ENCODE results near the gene ASTN2. TPM values are rescaled to one million over a fixed set of nuclear protein-coding genes. Genes with fewer than 3 reads are reported as not detected.

Gene ASTN2, protein sequence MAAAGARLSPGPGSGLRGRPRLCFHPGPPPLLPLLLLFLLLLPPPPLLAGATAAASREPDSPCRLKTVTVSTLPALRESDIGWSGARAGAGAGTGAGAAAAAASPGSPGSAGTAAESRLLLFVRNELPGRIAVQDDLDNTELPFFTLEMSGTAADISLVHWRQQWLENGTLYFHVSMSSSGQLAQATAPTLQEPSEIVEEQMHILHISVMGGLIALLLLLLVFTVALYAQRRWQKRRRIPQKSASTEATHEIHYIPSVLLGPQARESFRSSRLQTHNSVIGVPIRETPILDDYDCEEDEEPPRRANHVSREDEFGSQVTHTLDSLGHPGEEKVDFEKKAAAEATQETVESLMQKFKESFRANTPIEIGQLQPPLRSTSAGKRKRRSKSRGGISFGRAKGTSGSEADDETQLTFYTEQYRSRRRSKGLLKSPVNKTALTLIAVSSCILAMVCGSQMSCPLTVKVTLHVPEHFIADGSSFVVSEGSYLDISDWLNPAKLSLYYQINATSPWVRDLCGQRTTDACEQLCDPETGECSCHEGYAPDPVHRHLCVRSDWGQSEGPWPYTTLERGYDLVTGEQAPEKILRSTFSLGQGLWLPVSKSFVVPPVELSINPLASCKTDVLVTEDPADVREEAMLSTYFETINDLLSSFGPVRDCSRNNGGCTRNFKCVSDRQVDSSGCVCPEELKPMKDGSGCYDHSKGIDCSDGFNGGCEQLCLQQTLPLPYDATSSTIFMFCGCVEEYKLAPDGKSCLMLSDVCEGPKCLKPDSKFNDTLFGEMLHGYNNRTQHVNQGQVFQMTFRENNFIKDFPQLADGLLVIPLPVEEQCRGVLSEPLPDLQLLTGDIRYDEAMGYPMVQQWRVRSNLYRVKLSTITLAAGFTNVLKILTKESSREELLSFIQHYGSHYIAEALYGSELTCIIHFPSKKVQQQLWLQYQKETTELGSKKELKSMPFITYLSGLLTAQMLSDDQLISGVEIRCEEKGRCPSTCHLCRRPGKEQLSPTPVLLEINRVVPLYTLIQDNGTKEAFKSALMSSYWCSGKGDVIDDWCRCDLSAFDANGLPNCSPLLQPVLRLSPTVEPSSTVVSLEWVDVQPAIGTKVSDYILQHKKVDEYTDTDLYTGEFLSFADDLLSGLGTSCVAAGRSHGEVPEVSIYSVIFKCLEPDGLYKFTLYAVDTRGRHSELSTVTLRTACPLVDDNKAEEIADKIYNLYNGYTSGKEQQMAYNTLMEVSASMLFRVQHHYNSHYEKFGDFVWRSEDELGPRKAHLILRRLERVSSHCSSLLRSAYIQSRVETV (N-terminal part only)
- 4.4 TPM for total RNA-seq

DNA sequence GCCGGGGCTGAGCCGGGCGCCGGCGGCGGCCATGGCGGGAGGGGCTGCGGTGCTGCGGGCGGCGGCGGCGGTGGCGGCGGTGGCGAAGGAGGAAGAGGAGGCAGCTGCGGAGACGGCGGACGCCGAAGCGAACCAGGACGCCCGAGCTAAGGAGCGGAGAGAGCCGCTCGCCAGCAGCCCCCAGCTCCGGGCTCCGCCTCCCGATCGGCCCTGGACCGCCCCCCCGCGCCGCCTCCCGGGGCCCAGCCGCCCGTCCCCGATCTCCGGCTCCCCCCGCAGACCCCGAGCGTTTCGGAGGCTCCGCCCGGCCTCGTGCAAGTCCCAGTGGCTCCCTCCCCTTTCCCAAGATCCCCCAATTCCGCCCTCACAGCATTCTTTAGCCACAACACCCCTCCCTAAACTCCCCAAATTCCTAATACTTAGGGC lies at the start of gene ASTN2:
Gene ASTN2 (minus strand): TSS at position 152 of the 426 bp plus-strand sequence. CDS start 119 bp downstream, at position 33.
- no peak for DNase-seq (ENCODE audit: low spot score)

DNA sequence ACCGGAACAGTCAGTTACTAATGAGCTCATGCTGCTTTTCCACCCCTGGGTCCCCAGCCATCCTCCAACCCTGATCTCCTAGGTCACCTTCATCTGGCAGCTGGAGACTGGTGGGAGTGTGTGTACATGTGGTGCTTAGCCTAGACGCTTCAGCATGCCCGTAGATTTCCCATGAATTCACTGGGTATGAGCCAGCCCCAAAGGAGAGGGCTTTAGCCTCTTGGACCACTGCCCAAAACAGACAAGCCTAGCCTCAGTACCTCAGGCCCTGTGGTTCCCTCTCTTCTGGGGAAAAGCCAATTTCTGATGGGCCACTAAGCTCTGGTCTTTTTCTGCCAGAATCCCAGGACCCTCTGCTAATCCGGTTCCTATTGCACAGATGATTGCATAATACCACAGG lies 48.0 kb upstream of the ASTN2 start:
- DNase-seq (ENCODE audit: low spot score): no peak

DNA sequence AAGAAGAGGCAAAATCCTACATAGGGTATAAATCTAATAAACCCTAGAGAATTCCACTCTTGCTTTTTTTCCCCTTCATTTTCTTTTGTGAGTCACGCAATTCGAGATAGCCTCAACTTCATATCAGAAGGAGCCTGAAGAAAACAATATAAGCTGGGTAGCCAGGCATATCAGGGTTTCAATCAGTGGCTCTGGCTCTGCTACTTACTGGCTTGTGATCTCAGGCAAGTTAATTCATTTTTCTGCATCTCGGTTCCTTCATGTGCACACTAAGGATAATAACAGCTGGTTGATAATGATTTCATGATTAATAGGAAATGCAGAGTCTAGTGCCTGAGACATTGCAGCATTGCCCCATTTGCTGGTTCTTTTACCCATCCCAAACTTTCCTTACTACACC lies 46.5 kb upstream of the ASTN2 start:
- no peak for DNase-seq (ENCODE audit: low spot score)

DNA sequence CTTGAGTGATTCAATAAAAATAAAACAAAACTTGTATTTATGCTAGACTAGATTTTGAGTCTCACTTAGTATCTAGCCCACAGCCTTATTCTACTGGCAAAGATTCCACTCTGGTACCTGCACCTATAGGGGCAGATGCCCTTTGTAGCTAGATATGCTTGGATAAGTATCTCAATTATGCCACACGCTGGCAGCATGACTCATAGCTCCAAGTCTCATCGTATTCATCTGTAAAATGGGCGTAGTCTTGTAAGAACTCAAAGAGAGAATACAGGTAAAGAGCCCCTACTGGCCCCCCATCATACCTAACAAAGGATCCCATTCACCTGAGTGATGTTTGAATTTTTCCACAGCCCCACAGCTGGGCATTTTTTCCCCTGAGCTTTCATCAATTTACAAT lies 45.9 kb upstream of the ASTN2 start:
- no peak for DNase-seq (ENCODE audit: low spot score)

DNA sequence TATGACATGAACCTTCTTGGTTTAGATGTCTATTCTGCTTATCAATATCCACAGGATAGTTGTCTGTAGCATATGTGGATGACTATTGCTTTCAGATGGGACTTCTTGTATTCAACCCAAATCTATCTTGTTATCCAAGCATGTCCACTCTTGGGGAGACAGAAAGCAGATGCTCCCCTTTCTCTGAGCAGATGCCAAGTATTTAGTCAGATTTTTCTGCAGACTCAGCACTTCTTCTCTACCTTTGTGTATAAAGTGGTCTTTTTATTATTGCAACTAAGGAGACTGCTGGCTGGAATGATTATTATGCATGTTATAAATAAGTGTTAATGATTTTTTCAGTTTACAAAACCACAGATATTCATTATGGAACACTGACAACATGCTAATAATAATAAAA lies 45.1 kb upstream of the ASTN2 start:
- no peak for DNase-seq (ENCODE audit: low spot score)

DNA sequence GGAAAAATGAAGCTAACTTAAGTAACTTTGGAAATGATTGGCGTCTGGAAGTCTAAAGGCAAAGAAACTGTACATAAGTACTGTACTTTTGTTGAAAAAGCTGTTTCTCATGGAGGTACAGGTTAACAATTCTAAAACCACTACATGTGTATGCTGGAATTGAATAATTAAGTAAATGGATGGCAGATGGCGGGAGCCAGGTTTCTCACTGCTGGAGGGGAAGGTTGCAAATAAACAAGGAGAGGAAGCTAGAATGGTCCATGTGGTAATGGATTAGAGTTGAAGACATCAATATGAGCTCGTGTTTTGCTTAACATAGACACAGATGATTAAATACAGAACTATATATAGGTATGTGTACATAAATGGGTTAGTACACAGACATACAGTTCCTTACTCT lies 43.2 kb upstream of the ASTN2 start:
- no peak for DNase-seq (ENCODE audit: low spot score)

DNA sequence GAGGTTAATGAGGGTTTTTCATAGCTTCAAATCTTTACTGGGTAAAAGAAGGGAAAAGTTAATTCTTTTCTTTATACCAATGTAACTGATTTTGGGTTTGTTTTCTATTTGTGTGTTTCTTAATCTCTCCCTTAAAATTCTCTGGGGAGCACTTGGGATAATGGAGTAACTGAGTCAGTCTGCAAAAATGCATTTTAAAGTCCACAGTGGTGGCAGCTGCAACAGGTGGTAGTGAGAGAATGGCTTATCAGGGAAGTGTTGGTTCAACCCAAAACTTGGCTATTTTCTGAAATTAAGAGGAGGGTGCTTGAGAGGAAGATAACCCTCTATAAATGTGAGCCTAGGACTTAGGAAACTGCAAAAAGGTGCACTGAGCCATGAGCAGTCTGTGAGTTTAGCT lies 39.9 kb upstream of the ASTN2 start:
- DNase-seq (ENCODE audit: low spot score): no peak

DNA sequence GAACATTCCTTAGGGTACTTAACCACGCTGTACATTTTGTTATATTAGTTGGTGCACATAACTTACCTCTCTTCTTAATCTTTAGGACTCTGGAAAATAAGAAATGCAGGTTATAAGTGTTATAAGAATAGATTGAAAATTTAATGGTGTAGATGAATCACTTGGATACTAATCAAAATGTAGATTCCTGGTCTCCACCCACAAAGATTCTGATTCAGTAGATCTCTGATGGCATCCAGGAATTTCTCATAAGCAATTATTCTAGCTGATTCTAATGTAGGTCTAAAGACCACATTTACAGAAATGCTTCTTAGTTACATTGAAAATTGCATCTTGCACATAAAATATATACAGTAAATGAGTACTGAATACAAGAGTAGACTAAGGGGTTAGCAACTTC lies 38.9 kb upstream of the ASTN2 start:
- no peak for DNase-seq (ENCODE audit: low spot score)

DNA sequence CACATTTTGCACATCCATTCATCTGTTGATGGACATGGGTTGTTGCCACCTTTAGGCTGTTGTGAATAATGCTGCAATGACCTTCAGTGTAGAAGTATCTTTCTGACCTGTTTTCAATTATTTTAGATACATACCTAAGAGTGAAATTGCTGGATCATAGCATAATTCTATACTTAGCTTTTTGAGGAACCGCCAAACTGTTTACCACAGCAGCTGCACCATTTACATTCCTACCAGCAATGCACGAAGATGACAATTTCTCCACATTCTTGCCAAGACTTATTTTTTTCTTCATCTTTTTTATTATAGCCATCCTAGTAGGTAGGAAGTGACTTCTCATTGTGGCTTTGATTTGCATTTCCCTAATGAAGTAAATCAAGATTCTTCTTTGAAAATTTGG lies 36.5 kb upstream of the ASTN2 start:
- DNase-seq (ENCODE audit: low spot score): no peak

DNA sequence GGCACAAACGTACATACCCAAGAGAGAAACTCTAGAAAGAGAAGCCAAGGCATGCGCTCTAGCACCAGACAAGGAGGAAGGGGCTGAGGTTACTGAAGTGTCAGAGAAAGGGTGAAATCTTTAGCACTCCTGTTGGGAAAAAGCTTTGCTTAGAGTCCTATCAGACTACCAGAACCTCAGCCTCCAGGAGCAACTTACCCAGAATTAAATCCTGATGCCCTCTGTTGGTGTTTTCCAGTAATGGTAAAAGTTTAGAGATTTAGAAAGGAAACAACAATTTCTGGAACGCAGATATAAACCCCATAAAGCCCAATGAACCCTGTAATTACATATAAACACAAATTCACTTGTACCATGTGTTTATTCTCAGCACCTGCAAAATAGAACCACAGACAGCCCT lies 33.2 kb upstream of the ASTN2 start:
- no peak for DNase-seq (ENCODE audit: low spot score)

DNA sequence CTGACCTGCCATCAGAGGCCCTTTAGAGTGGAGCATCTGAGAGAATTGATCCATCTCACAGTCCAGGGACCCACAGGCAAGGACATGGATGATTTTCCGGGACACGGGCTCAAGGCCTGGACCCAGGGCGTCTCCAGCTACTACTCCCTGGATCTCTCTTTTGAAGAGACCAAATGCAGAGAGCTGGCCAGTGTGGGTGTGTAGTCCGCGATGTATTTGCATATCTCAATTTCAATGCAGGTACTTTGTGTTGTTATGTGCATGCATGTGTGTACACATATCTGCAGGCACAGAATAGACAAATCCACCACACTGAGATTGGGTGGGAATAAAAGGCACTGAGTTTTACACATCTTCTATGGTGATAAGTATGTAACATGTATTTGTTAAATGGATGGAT lies 30.8 kb upstream of the ASTN2 start:
- DNase-seq (ENCODE audit: low spot score): no peak

DNA sequence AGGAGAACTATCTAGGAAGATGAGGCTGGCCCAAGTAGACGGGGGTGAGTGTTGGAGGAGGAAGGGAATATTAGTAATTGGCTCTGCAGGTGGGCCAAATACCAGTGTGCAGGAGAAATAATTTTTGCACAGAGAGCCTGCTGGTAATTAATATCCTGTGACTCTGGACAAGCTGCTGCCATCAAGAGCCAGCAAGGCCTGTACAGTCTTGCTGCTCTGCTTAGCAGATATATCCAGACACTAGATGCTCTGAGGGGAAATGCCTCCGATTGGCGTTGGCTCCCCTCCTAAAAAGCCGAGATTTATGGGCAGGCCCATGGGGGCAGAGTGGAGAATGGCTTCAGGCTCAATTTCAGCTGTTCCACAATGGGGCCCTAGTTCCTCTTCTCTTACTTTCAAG lies 29.6 kb upstream of the ASTN2 start:
- DNase-seq (ENCODE audit: low spot score): no peak

DNA sequence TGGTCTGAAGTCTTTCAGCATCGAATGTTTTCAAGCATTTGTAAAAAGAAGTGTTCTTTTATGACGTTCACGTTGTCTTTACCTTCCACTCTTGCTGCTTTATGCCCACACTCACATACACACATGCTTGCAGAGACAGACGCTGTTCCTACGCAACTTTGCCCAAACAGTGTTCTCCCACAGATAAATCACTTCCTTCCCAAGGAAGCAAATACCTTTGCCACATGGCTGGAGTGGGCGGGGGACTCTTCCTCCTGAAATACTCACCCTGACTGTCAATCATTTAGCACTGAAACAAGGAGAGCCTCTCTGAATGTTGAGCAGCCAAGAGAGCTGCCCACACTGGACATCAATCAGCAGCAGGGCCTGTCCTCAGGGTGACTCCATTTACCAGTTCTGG lies 22.4 kb upstream of the ASTN2 start:
- no peak for DNase-seq (ENCODE audit: low spot score)

DNA sequence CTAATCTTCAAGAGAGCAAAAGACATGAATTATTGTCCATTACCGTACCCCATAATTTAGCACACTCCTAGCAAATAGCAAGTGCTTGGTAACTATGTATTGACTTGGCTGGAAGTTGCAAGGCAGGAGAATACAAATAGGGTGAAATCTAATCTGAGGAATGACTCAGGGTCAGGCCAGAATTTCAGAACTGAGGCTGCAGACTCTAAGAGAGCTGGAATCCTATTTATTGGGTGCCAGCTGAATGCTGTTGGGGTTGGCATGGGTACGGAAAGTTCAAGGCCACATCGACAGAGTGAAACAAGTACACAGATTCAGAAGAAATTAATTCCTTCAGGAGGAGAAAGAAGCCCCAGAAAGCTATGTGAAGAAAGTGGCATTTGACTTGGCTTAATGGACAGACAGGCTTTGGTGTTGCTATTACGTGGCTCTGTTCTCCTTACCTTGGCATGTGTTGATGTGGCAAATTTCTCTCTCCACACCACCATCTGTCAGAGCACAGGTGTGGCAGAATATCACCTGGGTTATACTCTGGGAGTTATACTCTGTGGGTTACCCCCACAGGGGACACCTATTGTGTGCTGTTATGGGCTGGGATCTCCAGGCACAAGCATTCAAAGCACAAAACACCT lies 20.9 kb upstream of the ASTN2 start:
- no peak for DNase-seq (ENCODE audit: low spot score)

DNA sequence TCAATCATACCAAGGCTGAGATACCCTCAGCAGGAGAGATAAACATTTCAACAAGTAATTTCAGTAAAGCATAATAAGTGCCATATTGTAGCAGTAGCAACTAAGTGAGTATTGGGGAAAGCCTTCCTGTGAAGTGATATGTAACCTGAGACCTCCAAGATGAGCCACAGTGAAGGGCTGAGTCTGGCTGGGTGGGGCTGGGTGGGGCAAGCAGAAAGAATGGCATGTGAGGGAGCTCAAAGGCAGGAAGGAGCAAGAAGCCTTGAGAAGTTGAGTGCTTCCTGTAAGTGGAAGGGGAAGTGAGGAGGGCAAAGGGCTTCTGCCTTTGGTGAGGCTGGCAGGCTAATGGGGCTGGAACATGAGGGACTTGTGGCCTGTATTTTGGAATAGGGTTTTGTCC lies 19.7 kb upstream of the ASTN2 start:
- no peak for DNase-seq (ENCODE audit: low spot score)

DNA sequence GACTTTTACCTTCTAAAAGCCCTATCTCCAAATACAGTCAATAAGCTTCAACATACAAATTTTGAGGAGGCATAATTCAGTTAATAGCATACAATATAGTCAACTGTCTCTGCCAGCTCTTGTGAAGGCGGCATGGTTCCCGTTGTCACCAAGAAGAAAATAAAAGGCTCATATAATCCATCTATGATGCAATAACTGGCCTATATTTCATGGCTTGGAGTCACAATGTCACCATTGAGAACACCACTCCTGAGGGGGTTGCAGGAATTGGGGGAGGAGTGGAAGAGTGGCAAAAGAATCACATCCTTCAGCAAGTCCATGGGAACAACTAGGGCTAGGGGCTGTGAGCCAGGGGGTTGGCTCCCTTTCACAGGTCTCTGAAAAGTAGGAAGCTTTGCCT lies 16.0 kb upstream of the ASTN2 start:
- no peak for DNase-seq (ENCODE audit: low spot score)

DNA sequence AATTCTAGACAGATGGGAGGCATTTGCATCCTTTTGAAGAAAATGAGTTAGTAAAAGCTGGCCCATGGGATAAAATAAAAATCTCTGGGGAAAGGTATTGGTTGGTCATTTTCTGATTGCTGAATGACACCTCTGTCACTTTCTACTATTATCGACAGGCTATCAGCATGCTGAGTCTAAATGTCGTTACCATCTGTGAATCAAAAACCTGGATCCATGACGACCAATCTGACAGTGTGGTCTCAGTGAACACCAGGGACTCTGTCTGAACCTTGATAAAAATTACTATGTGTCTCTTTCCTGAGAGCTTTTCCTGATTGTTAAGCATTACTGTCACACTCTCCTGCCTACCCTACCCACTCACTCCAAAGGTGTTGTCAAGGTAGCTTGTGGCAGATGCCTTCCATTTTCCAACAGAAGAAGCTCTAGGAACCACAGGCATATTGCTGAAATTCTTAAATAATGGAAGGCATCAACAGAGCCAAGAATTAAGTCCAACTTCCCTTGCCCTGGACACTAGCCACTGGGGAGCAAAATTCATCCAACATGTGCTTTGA lies 12.6 kb upstream of the ASTN2 start:
- no peak for DNase-seq (ENCODE audit: low spot score)

DNA sequence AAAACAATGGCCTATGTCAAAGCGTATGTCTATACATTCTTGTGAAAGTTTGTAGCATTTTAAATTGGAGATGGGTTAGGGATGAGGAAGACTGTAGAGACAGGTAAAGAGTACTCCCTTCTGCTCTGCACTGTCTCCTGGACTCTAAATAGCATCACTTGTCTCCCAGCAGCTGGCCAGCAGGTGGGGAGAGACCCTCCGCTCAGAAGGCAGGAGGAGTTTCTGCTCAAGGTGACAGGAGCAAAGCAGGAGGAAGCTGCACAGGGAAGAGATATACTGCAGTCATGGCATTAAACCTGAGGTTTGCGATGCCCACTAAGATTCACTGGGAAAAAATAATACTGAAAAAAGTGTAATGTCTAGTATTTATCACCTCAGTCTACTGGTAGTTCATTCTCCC lies 10.7 kb upstream of the ASTN2 start:
- no peak for DNase-seq (ENCODE audit: low spot score)

DNA sequence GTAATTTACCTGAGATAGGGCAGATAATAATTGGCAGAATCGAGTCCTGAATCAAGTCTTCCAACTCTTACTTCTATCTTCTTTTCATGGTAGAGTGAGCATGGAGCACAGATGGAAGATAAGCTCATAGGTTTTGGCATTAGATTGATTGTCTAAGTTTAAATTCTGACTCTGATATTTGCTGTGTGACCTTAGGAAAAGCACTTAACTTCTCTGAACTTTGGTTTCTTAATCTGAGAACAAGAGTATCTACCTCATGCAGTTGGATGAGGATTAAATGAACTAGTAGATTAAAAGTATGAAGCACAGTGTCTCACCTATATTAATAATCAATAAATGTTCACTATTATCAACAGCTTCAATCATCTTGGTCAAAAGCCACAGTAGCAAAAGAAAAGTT lies 9.4 kb upstream of the ASTN2 start:
- DNase-seq (ENCODE audit: low spot score): no peak

DNA sequence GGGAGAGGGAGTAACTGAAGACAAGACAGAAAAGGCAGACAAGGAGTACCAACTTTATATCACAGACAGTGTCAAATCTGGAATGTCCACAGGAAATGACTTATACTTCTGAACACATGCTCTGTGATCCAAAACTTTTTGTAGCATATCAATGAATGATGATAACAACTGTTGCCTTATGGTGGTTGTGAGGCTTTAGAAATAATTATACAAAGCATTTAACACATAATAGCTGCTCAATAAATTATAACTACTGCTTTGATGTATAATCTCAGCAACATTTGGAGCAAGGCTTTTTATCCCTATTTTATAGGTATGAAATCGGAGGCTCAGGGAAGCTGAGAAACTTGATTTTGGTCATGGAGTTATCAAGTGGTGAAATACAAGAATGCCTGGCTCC lies 3.3 kb upstream of the ASTN2 start:
- no peak for DNase-seq (ENCODE audit: low spot score)

DNA sequence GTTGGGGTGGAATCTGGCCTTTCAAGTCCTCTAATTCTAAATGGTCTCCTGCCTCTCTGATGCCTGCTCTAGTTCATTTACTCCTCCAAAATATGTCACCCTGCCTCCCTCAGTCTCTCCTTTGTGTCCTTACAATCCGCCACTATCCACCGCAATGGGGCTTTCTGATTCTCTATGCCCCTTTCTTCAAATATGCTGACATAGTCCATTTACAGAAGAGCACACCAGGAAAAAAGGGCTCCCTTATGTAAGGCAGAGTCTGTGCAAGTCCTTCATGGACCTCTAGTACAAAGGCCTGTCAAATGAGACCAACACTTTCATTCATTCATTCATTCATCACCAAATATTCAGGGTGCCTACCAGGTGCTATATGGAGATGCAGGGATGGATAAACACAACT lies 2.0 kb upstream of the ASTN2 start:
- no peak for DNase-seq (ENCODE audit: low spot score)

Data from mucosa of gallbladder (tissue), 1 donor.